PC-3 (cell line): ENCODE results near the gene PORCN. TPM values are rescaled to one million over a fixed set of nuclear protein-coding genes. Genes with fewer than 3 reads are reported as not detected.

Experiments used
- ATAC-seq: fragments of 200-7000 bp; cut with Tn5 transposase; 2 replicates; pipeline ENCODE4 v1.9.1; 2020; ENCODE audit warnings: mild to moderate bottlenecking, moderate library complexity
- BruUV-seq: library from RNA; stranded (reverse); fragments of 400-500 nt; replicated peaks from 2 replicates; lab custom pipeline; 2021; lab: Mats Ljungman, UMichigan
- CTCF ChIA-PET: fragments of 300-600 bp; sonication (Branson Sonifier 250); formaldehyde crosslinking; loops from one replicate; lab custom pipeline; 2022; ENCODE audit warnings: antibody characterized with exemption; lab: Charles Lee
- POLR2A ChIA-PET: fragments of 300-600 bp; sonication (Branson Sonifier 250); formaldehyde crosslinking; loops from one replicate; lab custom pipeline; 2022; ENCODE audit warnings: antibody characterized with exemption; ENCODE audit not compliant: unreplicated experiment; lab: Charles Lee
- DNase-seq: peaks from one replicate; pipeline ENCODE4 v3.0.0-alpha.2; 2015
- H2AFZ ChIP-seq: fragments of 300-600 bp; sonication (generic); 2 replicates; pipeline ENCODE4 v1.6.0; 2016; ENCODE audit warnings: antibody characterized with exemption, low read length
- H3F3A ChIP-seq: fragments of 300-600 bp; sonication (generic); one replicate; pipeline ENCODE4 v1.6.0; 2017; ENCODE audit warnings: antibody characterized with exemption, low read length, control low read depth, mild to moderate bottlenecking; ENCODE audit not compliant: unreplicated experiment
- H3K27ac ChIP-seq: fragments of 300-600 bp; sonication (generic); 2 replicates; pipeline ENCODE4 v1.5.1; 2016; ENCODE audit warnings: mild to moderate bottlenecking, low read length
- H3K27me3 ChIP-seq: fragments of 300-600 bp; sonication (generic); 2 replicates; pipeline ENCODE4 v1.6.1; 2016; ENCODE audit warnings: low read length, mixed read lengths
- H3K36me3 ChIP-seq: fragments of 300-600 bp; sonication (generic); 2 replicates; pipeline ENCODE4 v1.6.1; 2016; ENCODE audit warnings: low read depth, mixed run types, low read length, mixed read lengths
- H3K4me1 ChIP-seq: fragments of 300-600 bp; sonication (generic); 2 replicates; pipeline ENCODE4 v1.5.1; 2016; ENCODE audit warnings: low read length; ENCODE audit not compliant: insufficient read depth
- H3K4me2 ChIP-seq: fragments of 300-600 bp; sonication (generic); 2 replicates; pipeline ENCODE4 v1.6.0; 2016; ENCODE audit warnings: low read length
- H3K4me3 ChIP-seq: fragments of 300-600 bp; sonication (generic); 2 replicates; pipeline ENCODE4 v1.5.1; 2016; ENCODE audit warnings: mild to moderate bottlenecking, low read length, mixed read lengths
- H3K79me2 ChIP-seq: fragments of 300-600 bp; sonication (generic); 2 replicates; pipeline ENCODE4 v1.6.1; 2017; ENCODE audit warnings: low read length, mixed read lengths
- H3K9ac ChIP-seq: fragments of 300-600 bp; sonication (generic); 2 replicates; pipeline ENCODE4 v1.6.0; 2016; ENCODE audit warnings: mild to moderate bottlenecking, low read length
- H3K9me2 ChIP-seq: fragments of 300-600 bp; sonication (generic); replicated peaks from 2 replicates; pipeline ENCODE4 v1.6.1; 2016; ENCODE audit warnings: mixed run types, low read length, mixed read lengths
- H3K9me3 ChIP-seq: fragments of 300-600 bp; sonication (generic); 2 replicates; pipeline ENCODE4 v1.6.1; 2016; ENCODE audit warnings: low read length, mixed read lengths
- H4K20me1 ChIP-seq: fragments of 300-600 bp; sonication (generic); 2 replicates; pipeline ENCODE4 v1.6.1; 2016; ENCODE audit warnings: low read length, mixed read lengths
- CTCF ChIP-seq: fragments of 300-600 bp; sonication (generic); conservative IDR thresholded peaks from 2 replicates; pipeline ENCODE4 v1.5.1; 2017; ENCODE audit warnings: antibody characterized with exemption, low read depth, mild to moderate bottlenecking, low read length
- EZH2 ChIP-seq: fragments of 300-600 bp; sonication (generic); IDR thresholded peaks from one replicate; pipeline ENCODE4 v1.6.1; 2017; ENCODE audit warnings: antibody characterized with exemption, mild to moderate bottlenecking, low read length; ENCODE audit not compliant: unreplicated experiment
- EZH2phosphoT487 ChIP-seq: fragments of 300-600 bp; sonication (generic); IDR thresholded peaks from 2 replicates; pipeline ENCODE4 v1.6.1; 2018; ENCODE audit warnings: mild to moderate bottlenecking, antibody characterized with exemption, low read length, borderline replicate concordance
- intact Hi-C: fragments of 100-400 bp; cut with micrococcal nuclease; formaldehyde crosslinking; loops from 2 replicates; pipeline ENCODE4 v1.9.0; 2023
- total RNA-seq: library from RNA; depleted of rRNA; stranded (reverse); fragments of >200 nt; gene quantifications from 2 replicates; pipeline ENCODE4 v1.2.3, GENCODE V29; 2014

PORCN gene
- total RNA-seq, 1 experiment from 2014 or later = 38.9 TPM

GRCh38 chrX:48496660-48497059, 12.1 kb upstream of the PORCN start:
- H3K4me1 ChIP-seq = peaks cover 31% of the 10 kb centered on the region
- no peaks in the 10 kb centered on the region for H3K27me3 ChIP-seq
- peaks cover 8% of the 10 kb centered on the region for H3F3A ChIP-seq
- intact Hi-C loops = no loop called here
- H4K20me1 ChIP-seq = no peaks in the 10 kb centered on the region
- no peak overlapping the region for H3K4me2 ChIP-seq
- no peak overlapping the region for H3K4me3 ChIP-seq
- no peak for ATAC-seq
- ChIA-PET POLR2A (no interaction called here), CTCF (no interaction called here)
- H3K27ac ChIP-seq = no peak overlapping the region
- no peak for TF ChIP-seq EZH2phosphoT487
- no peak for TF ChIP-seq CTCF
- TF ChIP-seq EZH2 = no peak
- no peaks in the 10 kb centered on the region for H3K79me2 ChIP-seq
- H3K9me3 ChIP-seq = no peaks in the 10 kb centered on the region
- BruUV-seq = no TSS peak
- peak; percentile 22 for DNase-seq
- H3K9me2 ChIP-seq = no peaks in the 10 kb centered on the region
- H3K9ac ChIP-seq = no peak overlapping the region
- H2AFZ ChIP-seq = no peak overlapping the region
- H3K36me3 ChIP-seq = no peaks in the 10 kb centered on the region

- Histone ChIP-seq H2AFZ (no peak overlapping the region; the same call in none of the 2 replicates), H4K20me1 (no peaks in the 10 kb centered on the region), H3K27ac (peak overlapping the region; percentile 90), H3K4me2 (peak overlapping the region; percentile 40), H3F3A (peaks cover 8% of the 10 kb centered on the region), H3K9me3 (no peaks in the 10 kb centered on the region), H3K9ac (peak overlapping the region; percentile 58), H3K4me1 (peaks cover 20% of the 10 kb centered on the region), H3K79me2 (no peaks in the 10 kb centered on the region), H3K27me3 (no peaks in the 10 kb centered on the region), H3K36me3 (no peaks in the 10 kb centered on the region), H3K4me3 (no peak overlapping the region), H3K9me2 (no peaks in the 10 kb centered on the region)
- POLR2A ChIA-PET = no interaction called here
- intact Hi-C loops = no loop called here
- TSS peak; percentile 86 for BruUV-seq
- TF ChIP-seq EZH2 (no peak), EZH2phosphoT487 (no peak)
- CTCF ChIA-PET = no interaction called here
- ATAC-seq = no peak; the same call in 1 of the 2 replicates
- no peak for DNase-seq
These were observed 10.9 kb upstream of the PORCN start for GRCh38 chrX:48497871-48498270.

- Histone ChIP-seq H2AFZ (no peak overlapping the region), H3K36me3 (no peaks in the 10 kb centered on the region), H3F3A (peaks cover 8% of the 10 kb centered on the region), H3K79me2 (no peaks in the 10 kb centered on the region), H3K4me3 (no peak overlapping the region), H3K9me2 (no peaks in the 10 kb centered on the region), H3K9me3 (no peaks in the 10 kb centered on the region), H3K9ac (no peak overlapping the region; the same call in 1 of the 2 replicates), H4K20me1 (no peaks in the 10 kb centered on the region), H3K27me3 (no peaks in the 10 kb centered on the region), H3K27ac (peak overlapping the region; percentile 90), H3K4me1 (peaks cover 15% of the 10 kb centered on the region), H3K4me2 (peak overlapping the region; percentile 48)
- ChIA-PET POLR2A (no interaction called here), CTCF (no interaction called here)
- no TSS peak for BruUV-seq
- intact Hi-C loops = no loop called here
- peak; percentile 92 for ATAC-seq
- TF ChIP-seq EZH2 (no peak), EZH2phosphoT487 (no peak), CTCF (no peak)
- peak; percentile 86 for DNase-seq
These were observed 10.4 kb upstream of the PORCN start for GRCh38 chrX:48498374-48498809.
